Smooth muscle cell (in vitro differentiated cells): ENCODE data around the gene TBC1D14. TPM values are rescaled to one million over a fixed set of nuclear protein-coding genes. Genes with fewer than 3 reads are reported as not detected.

ENCODE experiments used
- DNase-seq: peaks from one replicate; lab custom pipeline; 2025; ENCODE audit not compliant: unreplicated experiment; lab: John Stamatoyannopoulos, UW
- H2AFZ ChIP-seq: fragments of 200-600 bp; sonication (generic); 2 replicates; pipeline ENCODE4 v1.6.0; 2016; ENCODE audit warnings: antibody characterized with exemption, low read depth, mild to moderate bottlenecking
- H3F3A ChIP-seq: fragments of 200-600 bp; sonication (generic); 2 replicates; pipeline ENCODE4 v1.6.0; 2017; ENCODE audit warnings: antibody characterized with exemption, low read depth
- H3K27ac ChIP-seq: fragments of 200-600 bp; sonication (generic); 2 replicates; pipeline ENCODE4 v1.5.1; 2016; ENCODE audit warnings: low read depth, mild to moderate bottlenecking
- H3K27me3 ChIP-seq: fragments of 200-600 bp; sonication (generic); 2 replicates; pipeline ENCODE4 v1.6.1; 2016; ENCODE audit warnings: low read depth, mild to moderate bottlenecking
- H3K36me3 ChIP-seq: fragments of 200-600 bp; sonication (generic); 2 replicates; pipeline ENCODE4 v1.5.1; 2016; ENCODE audit warnings: low read depth
- H3K4me1 ChIP-seq: fragments of 200-600 bp; sonication (generic); 2 replicates; pipeline ENCODE4 v1.5.1; 2016; ENCODE audit warnings: low read depth
- H3K4me2 ChIP-seq: fragments of 200-600 bp; sonication (generic); 2 replicates; pipeline ENCODE4 v1.6.0; 2016; ENCODE audit warnings: mild to moderate bottlenecking
- H3K4me3 ChIP-seq: fragments of 200-600 bp; sonication (generic); 2 replicates; pipeline ENCODE4 v1.5.1; 2016; ENCODE audit warnings: mild to moderate bottlenecking
- H3K79me2 ChIP-seq: fragments of 200-600 bp; sonication (generic); 2 replicates; pipeline ENCODE4 v1.6.0; 2016; ENCODE audit warnings: low read depth, mild to moderate bottlenecking
- H3K9ac ChIP-seq: fragments of 200-600 bp; sonication (generic); 2 replicates; pipeline ENCODE4 v1.6.0; 2016; ENCODE audit warnings: low read depth
- H3K9me3 ChIP-seq: fragments of 200-600 bp; sonication (generic); replicated peaks from 2 replicates; pipeline ENCODE4 v1.5.1; 2016; ENCODE audit warnings: low read depth
- H4K20me1 ChIP-seq: fragments of 200-600 bp; sonication (generic); 2 replicates; pipeline ENCODE4 v1.6.0; 2016; ENCODE audit warnings: low read depth
- CTCF ChIP-seq: fragments of 200-600 bp; sonication (generic); IDR thresholded peaks from 2 replicates; pipeline ENCODE4 v1.5.1; 2017; ENCODE audit warnings: borderline replicate concordance, mild to moderate bottlenecking, antibody characterized with exemption; ENCODE audit not compliant: insufficient read depth, poor library complexity, severe bottlenecking
- WGBS: methylation state at CpG from one replicate; pipeline ENCODE4 v1.1.7; 2016; ENCODE audit warnings: low lambda C conversion rate; 5-methylcytosine and 5-hydroxymethylcytosine counted together
- polyA plus RNA-seq: library from polyadenylated mRNA; unstranded; fragments of >200 nt; fragmentation: Nextera tagmentation; extraction: Ambion mirVana; gene quantifications from 2 replicates; pipeline ENCODE4 v1.2.1, GENCODE V29; 2016
- total RNA-seq: library from RNA; depleted of rRNA; stranded (reverse); fragments of >200 nt; gene quantifications from 2 replicates; pipeline ENCODE4 v1.2.3, GENCODE V29; 2014

TBC1D14 gene
- total and polyA plus RNA-seq, 2 experiments from 2014 or later: 13.0 to 24.4 TPM

- WGBS: 95% methylated on average over 4 of the region's 4 CpGs
- peaks cover 10% of the 10 kb centered on the region for H3K36me3 ChIP-seq
- DNase-seq: no peak
- no peak overlapping the region for H3K4me2 ChIP-seq
- TF ChIP-seq CTCF: no peak
- peaks cover 9% of the 10 kb centered on the region for H3K4me1 ChIP-seq
- H3K9ac ChIP-seq: no peak overlapping the region
- H3F3A ChIP-seq: peaks cover 3% of the 10 kb centered on the region
- peaks cover 37% of the 10 kb centered on the region for H4K20me1 ChIP-seq
- H3K27me3 ChIP-seq: no peaks in the 10 kb centered on the region
- H3K27ac ChIP-seq: no peak overlapping the region
- H3K4me3 ChIP-seq: no peak overlapping the region
- no peaks in the 10 kb centered on the region for H3K9me3 ChIP-seq
- peaks cover 34% of the 10 kb centered on the region for H3K79me2 ChIP-seq
- no peak overlapping the region for H2AFZ ChIP-seq
Measured at GRCh38 chr4:7062816-7063215, 153.2 kb downstream of the TBC1D14 start.

- peaks cover 3% of the 10 kb centered on the region for H3F3A ChIP-seq
- WGBS: 99% methylated on average over 4 of the region's 4 CpGs
- peaks cover 10% of the 10 kb centered on the region for H3K36me3 ChIP-seq
- no peak overlapping the region for H2AFZ ChIP-seq
- H3K4me2 ChIP-seq: no peak overlapping the region
- H3K4me3 ChIP-seq: no peak overlapping the region
- peaks cover 9% of the 10 kb centered on the region for H3K4me1 ChIP-seq
- no peaks in the 10 kb centered on the region for H3K9me3 ChIP-seq
- no peak overlapping the region for H3K9ac ChIP-seq
- H4K20me1 ChIP-seq: peaks cover 37% of the 10 kb centered on the region
- H3K27ac ChIP-seq: no peak overlapping the region
- no peaks in the 10 kb centered on the region for H3K27me3 ChIP-seq
- TF ChIP-seq CTCF: no peak
- peaks cover 34% of the 10 kb centered on the region for H3K79me2 ChIP-seq
- no peak for DNase-seq
Measured at GRCh38 chr4:7063362-7063761, 153.7 kb downstream of the TBC1D14 start.

- no peak overlapping the region for H3K4me3 ChIP-seq
- no peaks in the 10 kb centered on the region for H3K27me3 ChIP-seq
- no peaks in the 10 kb centered on the region for H3F3A ChIP-seq
- H3K4me1 ChIP-seq: peaks cover 17% of the 10 kb centered on the region
- DNase-seq: no peak
- H3K9me3 ChIP-seq: no peaks in the 10 kb centered on the region
- H3K27ac ChIP-seq: no peak overlapping the region
- peaks cover 34% of the 10 kb centered on the region for H3K79me2 ChIP-seq
- 98% methylated on average over 11 of the region's 11 CpGs for WGBS
- H3K9ac ChIP-seq: no peak overlapping the region
- H4K20me1 ChIP-seq: peaks cover 37% of the 10 kb centered on the region
- peaks cover 7% of the 10 kb centered on the region for H3K36me3 ChIP-seq
- no peak overlapping the region for H2AFZ ChIP-seq
- TF ChIP-seq CTCF: no peak
- H3K4me2 ChIP-seq: no peak overlapping the region
Measured at GRCh38 chr4:7066006-7066405, 156.4 kb downstream of the TBC1D14 start.

- Histone ChIP-seq H3K79me2 (peaks cover 34% of the 10 kb centered on the region), H3K27ac (no peak overlapping the region), H3K4me3 (peak overlapping the region; percentile 76), H3K9ac (no peak overlapping the region), H3K4me2 (peak overlapping the region; percentile 94), H3K4me1 (peaks cover 17% of the 10 kb centered on the region), H3K36me3 (peaks cover 7% of the 10 kb centered on the region), H2AFZ (no peak overlapping the region), H3F3A (no peaks in the 10 kb centered on the region), H3K9me3 (no peaks in the 10 kb centered on the region), H3K27me3 (no peaks in the 10 kb centered on the region), H4K20me1 (peaks cover 37% of the 10 kb centered on the region)
- DNase-seq: no peak
- WGBS: 99% methylated on average over 4 of the region's 4 CpGs
- no peak for TF ChIP-seq CTCF
Measured at GRCh38 chr4:7066493-7066892, 156.9 kb downstream of the TBC1D14 start.
